RKO (cell line): ENCODE measurements around the gene HOXD4.

Experiments
- DNase-seq: peaks from one replicate; pipeline ENCODE4 v3.0.0-alpha.2; 2016; ENCODE audit warnings: low spot score

HOXD4 gene

DNA sequence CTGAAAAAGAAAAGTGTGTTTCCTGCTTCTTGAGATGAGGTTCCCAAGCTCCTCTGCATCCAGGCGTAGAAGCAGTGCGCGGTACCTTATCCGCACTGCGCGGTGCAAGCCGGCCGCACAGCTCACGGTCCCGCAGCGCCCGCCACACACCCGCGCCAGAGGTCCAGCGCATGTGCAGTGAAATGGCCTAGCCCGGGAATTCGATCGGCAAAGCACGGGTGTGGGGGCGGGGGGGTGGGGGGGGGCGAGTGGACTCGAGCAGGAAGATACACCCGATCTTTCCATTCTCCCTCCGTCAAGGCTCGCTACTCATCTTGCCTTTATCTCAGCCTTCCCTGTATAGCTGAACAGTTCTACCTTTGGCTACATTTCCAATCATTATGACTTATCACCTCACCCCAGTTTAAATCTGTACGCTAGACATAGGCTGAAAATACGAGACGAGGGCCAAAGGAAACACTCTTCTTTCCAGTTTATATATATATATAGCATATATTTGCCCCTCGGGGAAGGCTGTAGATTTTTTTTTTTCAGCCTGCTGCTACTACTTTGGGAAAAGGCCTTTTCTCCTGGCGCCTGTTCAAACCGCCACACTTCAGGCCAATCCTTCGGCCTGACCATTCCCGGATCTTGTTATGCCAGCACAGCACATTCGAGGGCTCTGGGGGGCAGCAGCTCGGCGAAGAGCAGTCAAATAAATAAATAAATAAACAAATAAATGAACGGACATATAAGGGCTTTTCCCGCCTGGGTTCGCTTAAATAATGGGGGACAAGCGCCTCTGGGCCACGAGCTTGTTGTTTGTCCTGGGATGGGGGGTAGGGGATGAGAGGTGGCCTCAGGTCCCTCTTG is 11.5 kb upstream of the HOXD4 start:
- no peak for DNase-seq

GRCh38 chr2:176140513-176141317 is 10.6 kb upstream of the HOXD4 start:
- peak; percentile 53 for DNase-seq

DNA sequence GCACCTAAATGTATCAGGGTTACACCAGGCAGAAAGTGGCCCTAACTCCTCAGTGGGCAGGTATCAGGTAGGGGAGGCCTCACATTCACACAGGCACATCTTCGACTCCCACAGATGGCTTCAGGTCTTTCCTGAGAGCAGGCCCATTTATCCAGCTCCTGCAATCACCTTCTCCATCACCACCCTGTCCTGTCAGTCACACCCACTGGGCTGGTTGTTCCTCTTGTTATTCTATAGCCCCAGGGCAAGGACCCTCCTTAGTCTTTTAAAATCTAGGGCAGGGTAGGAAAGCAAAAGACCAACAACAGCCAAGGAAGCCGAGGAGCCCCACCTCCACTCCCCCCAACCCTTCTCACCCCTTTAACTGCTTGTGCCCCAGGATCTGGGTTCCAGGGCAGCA is 9.1 kb upstream of the HOXD4 start:
- DNase-seq, result no peak

DNA sequence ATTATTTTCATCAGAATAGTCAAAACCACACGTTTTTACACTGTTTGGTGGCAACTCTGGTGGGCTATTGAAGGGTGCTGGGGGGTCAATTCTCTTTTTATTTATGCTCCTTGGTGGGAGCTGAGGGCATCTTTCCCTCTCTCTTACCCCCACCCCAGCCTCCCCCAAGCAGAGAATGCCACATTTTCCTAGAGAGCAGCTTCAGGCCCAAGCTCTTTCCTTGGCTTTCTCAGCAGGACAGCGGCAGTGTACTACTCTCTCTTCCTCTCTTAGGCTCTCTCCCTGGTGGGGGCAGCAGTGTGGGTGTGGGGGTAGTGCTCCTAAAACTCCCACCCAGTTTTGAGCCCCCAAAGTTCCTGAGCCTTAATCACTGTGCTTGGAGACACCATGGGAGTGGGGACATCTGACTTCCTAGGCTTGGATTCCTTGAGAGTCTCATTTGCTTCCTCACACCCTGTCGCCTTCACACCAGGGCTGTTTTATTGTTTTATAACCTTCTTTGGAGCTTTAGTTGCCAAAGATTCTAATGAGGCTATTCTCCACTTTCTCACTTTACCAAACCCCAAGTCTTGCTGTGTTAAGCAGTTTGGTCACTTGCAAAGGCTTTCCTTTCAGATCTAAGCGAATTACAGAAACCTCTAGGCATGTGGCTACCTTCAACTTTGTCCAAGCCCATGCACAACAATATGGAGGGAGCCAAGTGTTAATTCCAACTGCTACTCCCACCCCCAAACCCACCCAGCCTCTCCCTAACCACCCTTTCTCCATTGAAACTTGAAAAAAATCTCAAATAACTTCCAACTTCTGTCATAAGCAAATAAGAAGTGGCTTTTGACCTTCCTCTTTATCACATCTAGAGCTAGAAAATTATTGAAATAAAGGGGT is 6.0 kb upstream of the HOXD4 start:
- DNase-seq, result no peak

- DNase-seq, result no peak
These were observed 5.2 kb upstream of the HOXD4 start for GRCh38 chr2:176146101-176146500.

GRCh38 chr2:176146645-176147044 is 4.7 kb upstream of the HOXD4 start:
- no peak for DNase-seq

DNA sequence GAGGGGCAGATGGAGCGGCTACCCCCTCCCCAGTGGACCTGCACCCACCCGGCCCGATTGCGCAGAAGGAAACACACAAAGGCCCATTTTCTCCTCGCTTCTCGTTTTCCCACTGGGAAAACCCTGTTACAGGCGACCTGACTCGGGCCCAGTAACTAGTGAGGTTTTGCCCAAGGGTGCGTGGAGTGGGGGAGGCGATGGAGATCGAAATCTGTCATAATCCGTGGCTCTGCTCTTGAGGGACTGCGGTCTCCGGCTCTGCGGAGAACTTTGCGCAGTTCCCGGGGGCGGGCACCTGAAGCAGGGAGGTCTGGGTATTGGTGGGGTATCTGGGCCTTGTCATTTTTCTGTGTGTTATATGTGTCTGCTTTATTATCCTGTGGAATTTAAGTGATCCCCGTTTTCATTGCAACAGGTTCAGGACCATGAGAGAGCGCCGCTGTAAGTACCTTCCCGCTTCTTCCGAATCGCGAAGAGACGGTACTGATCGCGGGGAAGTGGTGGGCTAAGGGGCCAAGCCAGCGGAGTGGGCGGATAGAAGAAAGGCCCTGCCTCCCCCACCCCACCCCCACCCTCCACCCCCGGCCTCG is 4.0 kb upstream of the HOXD4 start:
- DNase-seq, result no peak

- no peak for DNase-seq
These were observed 3.4 kb upstream of the HOXD4 start for GRCh38 chr2:176147800-176148496.

- no peak for DNase-seq
These were observed 2.5 kb upstream of the HOXD4 start for GRCh38 chr2:176148751-176149421.

DNA sequence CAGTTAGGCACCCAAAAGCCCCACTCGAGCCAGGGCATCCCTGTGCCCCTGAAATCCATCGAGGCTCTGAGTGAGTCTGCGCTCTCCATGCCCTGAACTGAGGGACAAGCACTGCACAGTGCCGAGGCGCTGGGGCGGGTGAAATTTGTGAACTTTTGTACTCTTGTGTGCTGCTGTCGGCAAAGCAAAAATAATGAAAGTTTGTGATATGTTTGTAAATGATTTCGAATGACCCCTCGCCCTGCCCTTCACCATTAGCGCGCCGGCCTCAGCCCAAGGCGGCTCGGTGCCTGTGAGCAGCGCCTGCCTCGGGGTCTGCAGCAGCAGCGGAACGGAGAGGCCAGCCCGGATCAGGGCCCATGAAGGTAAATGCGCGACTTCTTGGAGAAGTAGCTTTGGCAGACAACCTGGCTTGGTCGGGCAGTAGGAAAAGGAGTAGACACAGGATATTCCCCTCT is 1.8 kb upstream of the HOXD4 start:
- no peak for DNase-seq

GRCh38 chr2:176149939-176150583 is 1.3 kb upstream of the HOXD4 start:
- no peak for DNase-seq

GRCh38 chr2:176150584-176151441 is 537 bp upstream of the HOXD4 start:
- no peak for DNase-seq

DNA sequence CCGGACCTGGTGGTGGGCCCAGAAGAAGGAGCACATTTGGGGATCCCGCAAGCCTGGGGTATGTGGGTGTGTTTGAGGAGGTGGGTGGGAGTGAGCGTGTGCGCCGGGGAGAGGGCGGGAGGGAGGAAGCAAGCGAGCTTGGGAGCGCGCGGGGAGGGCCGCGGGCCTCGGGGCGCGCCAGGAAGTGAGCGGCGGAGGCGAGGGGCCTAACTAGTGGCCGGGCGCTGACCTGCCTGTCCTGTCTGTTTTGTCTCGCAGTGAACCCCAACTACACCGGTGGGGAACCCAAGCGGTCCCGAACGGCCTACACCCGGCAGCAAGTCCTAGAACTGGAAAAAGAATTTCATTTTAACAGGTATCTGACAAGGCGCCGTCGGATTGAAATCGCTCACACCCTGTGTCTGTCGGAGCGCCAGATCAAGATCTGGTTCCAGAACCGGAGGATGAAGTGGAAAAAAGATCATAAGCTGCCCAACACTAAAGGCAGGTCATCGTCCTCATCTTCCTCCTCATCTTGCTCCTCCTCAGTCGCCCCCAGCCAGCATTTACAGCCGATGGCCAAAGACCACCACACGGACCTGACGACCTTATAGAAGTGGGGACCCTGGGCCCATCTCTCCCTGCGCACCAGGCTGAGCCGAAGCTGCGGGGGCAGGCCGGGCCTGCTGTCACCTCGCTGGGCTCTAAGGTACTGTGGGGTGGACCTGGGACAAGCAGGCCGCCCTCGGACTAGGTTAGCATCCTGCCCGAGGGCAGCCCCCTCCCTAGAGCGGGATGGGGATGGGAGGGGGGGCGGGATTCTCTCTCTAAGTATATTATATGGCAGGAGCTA is 1.2 kb downstream of the HOXD4 start:
- DNase-seq, result no peak

- no peak for DNase-seq
These were observed 3.4 kb downstream of the HOXD4 start for GRCh38 chr2:176154576-176155252.

- no peak for DNase-seq
These were observed 4.2 kb downstream of the HOXD4 start for GRCh38 chr2:176155356-176156044.

DNA sequence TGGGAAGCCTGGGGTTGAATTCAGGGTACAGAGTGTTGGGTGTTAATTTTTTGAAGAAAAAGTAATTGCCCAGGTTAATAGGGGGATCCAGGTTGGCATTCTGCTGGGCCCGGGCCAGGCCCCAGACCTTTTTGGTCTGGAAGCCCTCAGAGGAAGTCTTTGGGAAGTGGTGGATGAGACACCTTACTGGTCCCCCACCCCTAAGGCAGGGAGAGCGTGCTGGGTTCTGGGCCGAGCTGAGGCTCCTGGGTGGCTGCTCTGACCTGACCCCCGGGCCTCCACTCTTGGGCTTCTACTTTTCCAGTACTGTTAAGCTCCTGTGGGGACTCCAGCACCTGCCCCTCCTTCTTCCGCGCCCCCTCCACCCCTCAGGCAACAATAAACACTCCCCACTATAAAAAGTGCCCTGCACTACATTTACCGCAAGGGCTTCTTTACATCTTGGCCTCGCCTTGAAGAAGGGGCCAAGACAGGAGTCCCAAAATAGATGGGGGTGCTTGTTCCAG is 5.0 kb downstream of the HOXD4 start:
- no peak for DNase-seq
